Posterior vena cava (tissue), 2 donors: ENCODE data around the gene DEFB132. TPM values are rescaled to one million over a fixed set of nuclear protein-coding genes. Genes with fewer than 3 reads are reported as not detected.

Experiments
- total RNA-seq, 2 donors: library from RNA; stranded (reverse); fragmentation: NEBNext Ultra II Directional; extraction: Animal tissue kit (Norgen Biotek cat#: 25700); gene quantifications; one replicate each; pipeline ENCODE4 v1.2.1, GENCODE V29; 2021
- donor health status: DM: yes; HTN: yes; CAD: no.
- donor health status: DM: yes; HTN: yes; CAD: no.

DEFB132 gene
- total RNA-seq, 2 donors from 2014 or later: not detected

Other genes starting within 250 kb of the DEFB132 start
- gene DEFB125, start 170.1 kb upstream of the DEFB132 start, total RNA-seq: not detected
- gene DEFB126, start 115.1 kb upstream of the DEFB132 start, total RNA-seq: not detected
- gene DEFB127, start 100.3 kb upstream of the DEFB132 start, total RNA-seq: not detected
- gene DEFB128, start 68.0 kb upstream of the DEFB132 start, total RNA-seq: not detected
- not detected for gene DEFB129, start 30.5 kb upstream of the DEFB132 start, total RNA-seq
- 1 to 10 TPM; 4.3 to 4.5 TPM for gene C20orf96, start 33.0 kb downstream of the DEFB132 start, total RNA-seq
- gene ZCCHC3, start 39.8 kb downstream of the DEFB132 start, total RNA-seq: 10 to 100 TPM; 10.1 to 10.9 TPM
- gene SOX12, start 67.8 kb downstream of the DEFB132 start, total RNA-seq: 1 to 10 TPM; 6.6 to 9.5 TPM
- gene NRSN2, start 89.4 kb downstream of the DEFB132 start, total RNA-seq: 10 to 100 TPM; 44.2 to 51.0 TPM
- 10 to 100 TPM in 1 of 2 donors, 1 to 10 TPM in 1; 7.8 to 12.6 TPM for gene TRIB3, start 123.0 kb downstream of the DEFB132 start, total RNA-seq
- gene RBCK1, start 150.6 kb downstream of the DEFB132 start, total RNA-seq: 10 to 100 TPM; 46.7 to 54.4 TPM
- 10 to 100 TPM; 28.7 to 33.0 TPM for gene TBC1D20, start 204.8 kb downstream of the DEFB132 start, total RNA-seq